IgD-negative memory B cell (primary cell): ENCODE data around the gene FKBP1A. TPM values are rescaled to one million over a fixed set of nuclear protein-coding genes. Genes with fewer than 3 reads are reported as not detected.
"Not testable (repeated sequence)": the region's sequence is repeated elsewhere in the genome, so short reads cannot be mapped to it uniquely, and the experiment has no call there.

Experiments
- H3K27ac Mint-ChIP-seq, 3 donors: one replicate each; pipeline ENCODE4 v1.8.0; 2020 to 2022; ENCODE audit warnings: mild to moderate bottlenecking in 3 of 3, mixed read lengths in 3 of 3, moderate library complexity in 1 of 3
- H3K27me3 Mint-ChIP-seq: one replicate; pipeline ENCODE4 v1.8.0; 2021; ENCODE audit warnings: mixed read lengths
- H3K36me3 Mint-ChIP-seq: one replicate; pipeline ENCODE4 v1.8.0; 2020; ENCODE audit warnings: mild to moderate bottlenecking, mixed read lengths
- H3K4me1 Mint-ChIP-seq, 3 donors: one replicate each; pipeline ENCODE4 v1.8.0; 2020 to 2022; ENCODE audit warnings: mixed read lengths in 3 of 3, mild to moderate bottlenecking in 1 of 3
- H3K4me3 Mint-ChIP-seq, 4 donors: one replicate each; pipeline ENCODE4 v1.8.0; 2020 to 2022; ENCODE audit warnings: mild to moderate bottlenecking in 4 of 4, mixed read lengths in 4 of 4, moderate library complexity in 3 of 4
- H3K9me3 Mint-ChIP-seq, 3 donors: one replicate each; pipeline ENCODE4 v1.8.0; 2020 to 2021; ENCODE audit warnings: mixed read lengths in 3 of 3, mild to moderate bottlenecking in 1 of 3
- polyA plus RNA-seq: library from polyadenylated mRNA; unstranded; fragments of 300-500 nt; fragmentation: Illumina TruSeq; gene quantifications from one replicate; pipeline ENCODE4 v1.2.3, GENCODE V29; 2021

The FKBP1A gene
- polyA plus RNA-seq, 1 donor from 2014 or later = 36.1 TPM

DNA sequence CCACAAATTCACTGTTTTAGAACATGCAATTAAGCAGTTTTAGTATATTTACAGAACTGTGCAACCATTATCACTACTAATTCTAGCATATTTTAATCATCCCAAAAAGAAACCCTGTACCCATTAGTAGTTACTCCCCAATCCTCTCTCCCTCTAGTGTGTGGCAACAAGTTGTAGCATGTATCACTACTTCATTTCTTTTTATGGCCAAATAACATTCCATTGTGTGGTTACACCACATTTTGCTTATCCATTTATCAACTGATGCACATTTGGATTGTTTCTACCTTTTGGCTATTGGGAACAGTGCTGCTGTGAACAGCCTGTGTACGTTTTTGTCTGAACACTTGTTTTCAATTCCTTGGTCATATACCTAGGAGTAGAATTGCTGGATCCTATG is 31.5 kb upstream of the FKBP1A start:
- Mint-ChIP-seq H3K36me3 (peaks cover 4% of the 10 kb centered on the region), H3K27ac (no peak overlapping the region), H3K9me3 (peaks cover 6 to 13% (median 7%) of the 10 kb centered on the region in 3 donors), H3K27me3 (peaks cover 2% of the 10 kb centered on the region), H3K4me3 (no peak overlapping the region), H3K4me1 (peaks cover 0 to 3% (median 2%) of the 10 kb centered on the region in 3 donors)

DNA sequence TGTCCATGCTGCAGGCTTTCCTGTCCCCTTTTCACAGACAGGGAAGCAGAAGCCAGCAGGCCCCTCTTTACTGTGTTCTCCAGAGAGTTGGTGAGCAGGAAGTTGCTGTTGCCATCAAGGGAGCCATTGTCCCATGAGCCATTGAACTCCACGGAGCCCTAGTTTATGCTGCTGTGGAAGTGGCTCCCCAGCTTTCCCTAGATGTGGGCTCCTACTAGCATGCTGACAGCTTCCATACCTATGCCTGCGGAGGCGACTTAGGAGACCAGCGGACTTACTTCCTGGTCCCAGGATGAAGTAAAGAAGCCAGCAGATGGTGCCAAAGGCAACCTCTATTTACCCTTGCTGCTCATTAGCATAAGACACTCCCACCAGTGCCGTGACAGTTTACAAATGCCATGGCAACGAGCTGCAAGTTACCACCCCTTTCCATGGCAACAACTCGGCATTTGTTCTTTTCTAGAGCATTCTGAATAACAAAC is 30.8 kb upstream of the FKBP1A start:
- peaks cover 0 to 5% (median 3%) of the 10 kb centered on the region in 3 donors for H3K4me1 Mint-ChIP-seq
- no peak overlapping the region for H3K4me3 Mint-ChIP-seq
- no peak overlapping the region for H3K27ac Mint-ChIP-seq
- H3K36me3 Mint-ChIP-seq = peaks cover 2% of the 10 kb centered on the region
- no peaks in the 10 kb centered on the region for H3K27me3 Mint-ChIP-seq
- peaks cover 7 to 16% (median 10%) of the 10 kb centered on the region in 3 donors for H3K9me3 Mint-ChIP-seq

DNA sequence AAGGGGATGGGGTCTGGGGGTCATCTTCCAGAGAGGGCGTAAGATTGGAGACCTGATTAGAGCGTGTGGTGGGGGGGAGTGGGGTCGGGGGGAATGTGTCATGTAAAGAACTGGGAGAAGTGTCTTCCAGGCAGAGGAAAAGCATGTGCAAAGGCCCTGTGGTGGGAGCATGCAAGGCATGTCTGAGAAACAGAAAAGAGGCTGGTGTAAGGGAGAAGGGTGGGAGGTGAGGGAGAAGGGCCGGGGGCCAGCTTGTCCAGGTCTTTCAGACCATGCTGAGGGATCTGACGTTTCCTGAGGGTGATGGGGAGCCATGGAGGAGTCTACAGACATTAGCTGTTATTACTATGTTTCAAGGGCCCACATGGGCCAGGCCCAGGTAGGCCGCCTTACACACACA is 30.4 kb upstream of the FKBP1A start:
- Mint-ChIP-seq H3K27me3 (no peaks in the 10 kb centered on the region), H3K27ac (no peak overlapping the region), H3K4me1 (peaks cover 0 to 5% (median 3%) of the 10 kb centered on the region in 3 donors), H3K4me3 (no peak overlapping the region), H3K9me3 (peaks cover 7 to 16% (median 10%) of the 10 kb centered on the region in 3 donors), H3K36me3 (peaks cover 2% of the 10 kb centered on the region)

DNA sequence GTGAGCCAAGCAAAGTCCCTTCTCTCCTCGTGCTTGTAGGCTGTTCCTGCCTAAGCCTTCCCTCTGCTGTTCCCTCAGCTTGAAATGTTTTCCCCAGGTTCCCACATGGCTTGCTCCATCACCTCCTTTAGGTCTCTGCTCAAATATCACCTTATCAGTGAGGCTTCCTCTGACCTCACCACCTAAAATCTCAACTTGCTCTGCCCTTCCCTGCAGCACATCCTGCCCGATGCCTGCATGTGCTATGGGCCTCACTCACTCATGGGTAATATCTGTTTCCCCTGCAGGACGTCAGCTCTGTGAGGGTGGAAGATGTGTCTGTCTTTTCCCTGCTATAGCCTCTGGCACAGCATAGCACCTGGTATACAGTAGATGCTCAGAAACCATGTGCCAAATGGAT is 29.9 kb upstream of the FKBP1A start:
- Mint-ChIP-seq H3K9me3 (peaks cover 7 to 16% (median 10%) of the 10 kb centered on the region in 3 donors), H3K27ac (no peak overlapping the region), H3K36me3 (peaks cover 2% of the 10 kb centered on the region), H3K27me3 (no peaks in the 10 kb centered on the region), H3K4me3 (no peak overlapping the region), H3K4me1 (peaks cover 0 to 5% (median 3%) of the 10 kb centered on the region in 3 donors)

DNA sequence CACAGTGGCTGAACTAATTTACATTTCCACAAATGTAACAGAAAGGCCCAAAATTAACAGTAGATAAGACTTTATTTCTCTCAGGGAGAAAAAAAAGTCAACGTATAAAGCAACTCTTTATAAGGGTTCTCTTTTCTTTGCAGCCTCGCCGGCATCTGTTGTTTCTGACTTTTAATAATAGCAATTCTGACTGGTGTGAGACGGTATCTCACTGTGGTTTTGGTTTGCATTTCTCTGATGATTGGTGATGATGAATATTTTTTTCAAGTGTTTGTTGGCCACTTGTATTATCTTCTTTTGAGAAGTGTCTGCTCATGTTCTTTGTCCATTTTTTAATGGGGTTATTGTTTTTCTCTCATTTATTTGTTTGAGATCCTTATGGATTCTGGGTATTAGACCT is 27.2 kb upstream of the FKBP1A start:
- Mint-ChIP-seq H3K9me3 (peaks cover 7 to 16% (median 10%) of the 10 kb centered on the region in 3 donors), H3K27ac (no peak overlapping the region), H3K4me1 (peaks cover 0 to 2% (median 2%) of the 10 kb centered on the region in 3 donors), H3K27me3 (no peaks in the 10 kb centered on the region), H3K4me3 (no peak overlapping the region), H3K36me3 (no peaks in the 10 kb centered on the region)

DNA sequence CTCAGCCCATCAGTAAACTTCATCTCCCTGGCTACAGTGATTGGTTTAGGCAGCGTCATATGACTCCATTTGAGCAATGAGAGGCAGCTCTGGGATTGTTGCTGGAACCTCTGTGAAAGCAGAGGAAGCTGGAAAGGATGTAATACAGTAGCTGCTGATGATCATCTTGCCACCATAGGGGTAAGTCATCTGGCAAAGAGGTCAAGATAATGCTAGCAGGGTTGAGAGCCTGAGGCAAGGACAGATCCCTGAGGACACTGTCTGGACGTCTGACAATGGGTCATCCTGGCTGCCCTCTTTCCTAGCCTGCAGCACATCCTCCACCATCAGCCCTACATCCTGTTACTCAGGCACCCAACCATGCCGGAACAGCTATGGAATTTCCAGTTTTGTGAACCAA is 25.5 kb upstream of the FKBP1A start:
- H3K9me3 Mint-ChIP-seq = peaks cover 7 to 16% (median 10%) of the 10 kb centered on the region in 3 donors
- peaks cover 0 to 2% (median 0%) of the 10 kb centered on the region in 3 donors for H3K4me1 Mint-ChIP-seq
- H3K36me3 Mint-ChIP-seq = no peaks in the 10 kb centered on the region
- no peak overlapping the region for H3K27ac Mint-ChIP-seq
- no peaks in the 10 kb centered on the region for H3K27me3 Mint-ChIP-seq
- H3K4me3 Mint-ChIP-seq = no peak overlapping the region

DNA sequence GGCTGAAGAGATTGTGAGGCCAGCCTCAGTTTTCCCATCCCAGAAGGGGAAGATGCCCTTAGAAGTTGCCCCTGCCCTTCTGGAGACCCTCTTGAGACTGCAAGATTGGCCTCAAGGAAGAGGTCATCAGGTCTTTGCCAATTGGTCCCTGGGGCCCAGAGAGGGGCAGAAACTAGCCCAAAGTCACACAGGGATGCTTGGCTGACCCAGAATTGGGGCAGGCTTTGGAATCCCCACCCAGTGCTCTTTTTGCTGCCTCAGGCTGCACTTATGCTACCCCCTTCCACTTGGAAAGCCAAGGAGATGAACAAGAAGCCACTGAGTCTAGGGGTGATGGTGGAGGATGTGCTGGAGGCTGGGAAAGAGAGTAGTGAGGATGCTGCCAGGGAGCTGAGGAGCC is 24.9 kb upstream of the FKBP1A start:
- Mint-ChIP-seq H3K4me3 (no peak overlapping the region), H3K27me3 (no peaks in the 10 kb centered on the region), H3K27ac (peak overlapping the region in 1 of 3 donors; percentile 33), H3K4me1 (peaks cover 0 to 2% (median 0%) of the 10 kb centered on the region in 3 donors), H3K9me3 (peaks cover 7 to 16% (median 10%) of the 10 kb centered on the region in 3 donors), H3K36me3 (no peaks in the 10 kb centered on the region)

DNA sequence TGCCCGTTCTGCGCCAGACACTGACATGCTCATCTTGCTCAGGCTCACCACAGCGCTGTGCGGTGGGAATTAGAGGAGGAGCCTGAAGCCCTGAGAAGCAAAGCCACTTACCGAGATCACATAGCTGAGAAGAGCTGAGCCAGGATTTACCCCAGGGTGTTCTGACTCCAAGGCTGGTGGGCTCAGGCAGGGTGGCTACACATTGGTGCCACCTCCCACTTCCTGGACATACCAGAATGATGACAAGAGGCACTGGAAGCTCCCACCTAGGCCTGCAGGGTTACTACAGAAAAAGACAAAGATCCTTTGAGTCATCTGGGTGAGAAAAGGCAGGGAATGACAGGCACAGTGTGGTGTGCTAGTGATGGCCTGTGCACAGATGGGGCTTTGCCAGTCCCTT is 24.4 kb upstream of the FKBP1A start:
- no peak overlapping the region for H3K27ac Mint-ChIP-seq
- H3K27me3 Mint-ChIP-seq = no peaks in the 10 kb centered on the region

DNA sequence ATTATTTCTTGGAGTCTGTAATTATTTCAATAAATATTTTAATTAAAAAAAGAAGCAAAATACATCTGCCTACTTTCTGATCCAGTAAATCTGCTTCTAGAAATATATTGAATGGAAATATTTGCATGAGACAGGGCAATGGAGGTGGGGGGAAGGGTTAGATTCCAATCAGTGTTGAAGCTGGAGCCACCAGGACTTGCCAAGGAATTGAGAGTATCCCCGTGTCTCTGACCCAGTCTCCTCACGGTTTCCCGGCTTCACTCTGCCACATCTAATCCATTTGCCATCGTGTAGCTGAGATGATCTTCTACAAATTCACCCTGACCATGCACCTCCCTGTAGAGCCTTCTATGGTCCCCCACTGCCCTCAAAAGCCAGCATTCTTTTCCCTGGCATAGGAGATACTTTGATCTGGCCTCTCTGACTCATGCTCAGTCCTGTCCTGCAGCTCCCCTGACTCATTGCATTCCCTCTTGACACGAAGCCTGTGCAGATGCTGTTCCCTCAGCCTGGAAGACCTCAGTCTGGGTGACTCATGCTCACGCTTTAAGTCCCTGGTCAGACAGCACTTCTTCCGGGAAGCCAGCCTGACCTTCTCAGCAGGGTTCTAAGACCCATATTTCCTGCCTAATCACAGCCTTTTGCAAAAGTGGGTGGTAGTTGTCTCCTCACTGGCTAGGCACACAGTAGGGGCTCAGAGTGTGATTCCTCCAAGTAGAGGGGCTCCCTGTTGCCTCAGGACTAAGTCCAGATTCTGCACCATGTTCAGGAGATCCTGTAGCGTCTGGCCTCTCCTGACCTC is 23.0 kb upstream of the FKBP1A start:
- Mint-ChIP-seq H3K27me3 (no peaks in the 10 kb centered on the region), H3K27ac (no peak overlapping the region), H3K36me3 (no peaks in the 10 kb centered on the region)

More for the DNA sequence above, 24.4 kb upstream of the FKBP1A start:
- Mint-ChIP-seq H3K36me3 (no peaks in the 10 kb centered on the region), H3K4me1 (peaks cover 0 to 2% (median 0%) of the 10 kb centered on the region in 3 donors), H3K9me3 (peaks cover 7 to 16% (median 10%) of the 10 kb centered on the region in 3 donors), H3K4me3 (no peak overlapping the region)

DNA sequence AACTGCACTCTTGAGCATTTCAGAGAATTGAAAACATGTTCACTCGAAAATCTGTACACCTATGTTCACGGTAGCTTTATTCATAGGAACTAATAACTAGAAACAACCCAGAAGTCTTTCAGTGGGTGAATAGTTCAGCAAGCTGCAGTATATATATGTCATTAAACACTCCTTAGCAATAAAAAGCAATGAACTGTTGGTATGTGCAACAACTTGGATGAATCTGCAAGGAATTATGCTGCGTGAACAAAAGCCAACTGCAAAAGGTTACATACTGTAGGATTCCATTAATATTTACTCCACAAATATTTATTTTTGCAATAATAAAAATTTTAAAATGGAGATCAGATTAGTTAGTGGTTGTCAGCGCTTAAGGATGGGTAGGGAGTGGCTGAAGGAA is 22.1 kb upstream of the FKBP1A start:
- no peak overlapping the region for H3K4me3 Mint-ChIP-seq
- no peaks in the 10 kb centered on the region for H3K36me3 Mint-ChIP-seq
- no peak overlapping the region for H3K27ac Mint-ChIP-seq
- peaks cover 0 to 4% (median 0%) of the 10 kb centered on the region in 3 donors for H3K4me1 Mint-ChIP-seq
- H3K27me3 Mint-ChIP-seq = peaks cover 2% of the 10 kb centered on the region
- H3K9me3 Mint-ChIP-seq = peaks cover 3 to 7% (median 5%) of the 10 kb centered on the region in 3 donors

More for the DNA sequence above, 23.0 kb upstream of the FKBP1A start:
- Mint-ChIP-seq H3K4me1 (peaks cover 0 to 2% (median 0%) of the 10 kb centered on the region in 3 donors), H3K9me3 (peaks cover 6 to 11% (median 6%) of the 10 kb centered on the region in 3 donors), H3K4me3 (no peak overlapping the region)

DNA sequence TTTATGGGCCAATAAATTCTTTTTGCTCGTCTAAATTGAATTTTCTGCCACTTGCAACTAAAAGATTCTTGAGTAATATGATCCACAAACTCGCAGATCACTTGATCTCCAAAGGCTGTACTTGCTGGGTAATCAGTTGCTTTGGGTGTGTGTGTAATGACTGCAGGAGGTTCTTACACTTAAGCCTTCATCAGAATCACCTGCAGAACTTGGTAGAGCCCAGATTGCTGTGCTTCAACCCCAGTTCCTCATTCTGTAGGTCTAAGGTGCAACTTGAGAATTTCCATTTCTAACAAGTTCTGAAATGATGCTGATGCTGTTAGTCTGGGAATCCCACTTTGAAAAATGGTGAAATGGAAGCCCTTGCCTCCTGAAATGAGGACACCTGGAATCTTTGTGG is 12.9 kb upstream of the FKBP1A start:
- Mint-ChIP-seq H3K9me3 (peaks cover 0 to 5% (median 0%) of the 10 kb centered on the region in 3 donors), H3K27me3 (peaks cover 18% of the 10 kb centered on the region), H3K4me3 (no peak overlapping the region), H3K4me1 (peaks cover 0 to 4% (median 2%) of the 10 kb centered on the region in 3 donors), H3K27ac (no peak overlapping the region), H3K36me3 (no peaks in the 10 kb centered on the region)

DNA sequence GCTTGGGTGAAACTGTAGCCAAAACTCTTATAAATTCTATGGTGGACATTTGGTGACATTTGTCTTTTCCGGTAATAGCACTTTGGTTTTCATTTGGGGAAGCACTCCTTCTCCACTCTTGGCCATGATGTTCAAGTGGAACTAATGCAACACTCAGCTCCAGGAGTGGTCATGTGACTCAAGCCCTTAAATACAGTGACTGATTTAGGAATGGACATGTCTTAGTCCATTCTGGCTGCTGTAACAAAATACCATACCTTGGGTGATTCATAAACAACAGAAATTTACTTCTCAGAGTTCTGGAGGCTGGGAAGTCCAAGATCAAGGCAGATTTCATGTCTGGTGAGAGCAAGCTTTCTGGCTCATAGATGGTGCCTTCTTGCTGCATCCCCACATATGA is 10.8 kb upstream of the FKBP1A start:
- Mint-ChIP-seq H3K4me3 (no peak overlapping the region), H3K27ac (no peak overlapping the region), H3K27me3 (peaks cover 16% of the 10 kb centered on the region), H3K9me3 (peaks cover 0 to 2% (median 0%) of the 10 kb centered on the region in 3 donors), H3K4me1 (peaks cover 5 to 8% (median 7%) of the 10 kb centered on the region in 3 donors), H3K36me3 (no peaks in the 10 kb centered on the region)

DNA sequence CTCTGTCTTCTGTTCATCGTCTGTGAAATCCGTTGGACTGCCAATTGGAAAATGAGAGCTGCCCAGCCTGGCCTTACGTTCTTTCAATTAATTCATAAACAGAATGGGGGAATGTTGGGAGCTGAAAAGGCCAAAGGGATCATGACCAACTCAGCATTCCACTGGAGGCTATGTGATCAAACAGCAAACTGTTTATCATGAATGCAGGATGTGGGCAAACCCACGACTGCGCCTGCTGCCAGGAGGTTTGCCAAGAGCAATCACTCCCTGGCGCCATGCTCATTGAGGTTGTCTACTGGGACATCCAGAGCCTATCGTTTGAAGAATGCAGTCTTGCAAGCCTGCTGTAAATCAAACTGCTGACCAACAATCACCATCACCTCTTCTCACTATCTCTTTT is 9.3 kb upstream of the FKBP1A start:
- Mint-ChIP-seq H3K27ac (no peak overlapping the region), H3K36me3 (no peaks in the 10 kb centered on the region), H3K4me3 (peak overlapping the region in 1 of 4 donors; percentile 85), H3K9me3 (peaks cover 0 to 2% (median 0%) of the 10 kb centered on the region in 3 donors), H3K4me1 (peaks cover 14 to 20% (median 16%) of the 10 kb centered on the region in 3 donors), H3K27me3 (peaks cover 16% of the 10 kb centered on the region)

DNA sequence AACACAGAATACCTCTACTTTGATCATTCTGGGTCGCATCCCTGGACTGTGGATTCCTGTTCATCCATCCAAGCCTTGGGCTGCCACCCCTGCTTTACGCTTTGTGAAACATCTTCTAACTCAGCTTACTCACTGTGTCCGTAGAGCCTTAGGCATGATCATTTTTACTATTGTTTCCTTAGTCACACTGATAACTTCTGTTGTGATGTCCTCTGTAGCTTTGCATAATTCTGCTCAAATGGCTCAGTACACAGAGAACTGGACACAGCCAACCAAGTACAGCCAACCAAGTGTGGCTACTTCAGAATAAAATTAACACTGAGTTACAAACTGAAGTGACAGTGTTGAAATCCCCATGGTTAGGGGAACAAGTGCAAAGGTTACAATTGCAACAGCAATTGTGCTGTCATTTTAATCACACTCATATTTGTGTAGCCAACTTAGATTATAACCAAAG is 8.6 kb upstream of the FKBP1A start:
- H3K4me3 Mint-ChIP-seq = no peak overlapping the region
- peaks cover 2% of the 10 kb centered on the region for H3K36me3 Mint-ChIP-seq
- no peak overlapping the region for H3K27ac Mint-ChIP-seq
- H3K9me3 Mint-ChIP-seq = peaks cover 0 to 2% (median 0%) of the 10 kb centered on the region in 3 donors
- peaks cover 16 to 23% (median 16%) of the 10 kb centered on the region in 3 donors for H3K4me1 Mint-ChIP-seq
- H3K27me3 Mint-ChIP-seq = peaks cover 16% of the 10 kb centered on the region

DNA sequence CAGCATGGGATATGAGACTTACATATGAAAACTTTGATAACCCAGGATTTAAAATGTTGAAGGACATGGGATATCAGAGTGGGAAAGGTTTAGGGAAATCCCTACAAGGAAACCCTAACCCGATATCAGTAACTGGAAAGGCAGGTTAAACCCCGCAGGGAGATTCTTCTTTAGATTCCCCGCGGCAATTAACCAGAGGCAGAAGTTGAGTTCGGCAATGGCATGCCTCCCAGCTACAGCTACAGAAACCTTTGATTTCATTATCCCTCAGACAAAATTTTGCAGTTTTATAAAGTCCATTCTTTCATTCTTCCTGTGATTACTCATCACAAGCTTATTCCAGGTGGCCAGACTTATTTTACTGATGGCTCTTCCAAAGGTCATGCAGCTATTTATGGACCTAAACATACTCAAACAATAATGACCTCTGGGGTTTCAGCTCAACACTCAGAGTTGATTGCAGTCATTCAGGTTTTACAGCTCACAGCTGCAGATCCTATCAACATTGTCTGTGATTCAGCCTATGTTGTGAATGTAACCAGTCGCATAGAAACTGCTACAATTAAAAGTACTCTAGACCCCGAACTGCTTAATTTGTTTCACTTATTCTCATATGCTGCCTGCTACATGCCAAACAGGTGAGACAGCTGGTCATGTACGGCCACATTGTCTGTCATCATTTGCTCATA is 7.0 kb upstream of the FKBP1A start:
- not testable (repeated sequence) for H3K27me3 Mint-ChIP-seq, H3K4me3 Mint-ChIP-seq, H3K36me3 Mint-ChIP-seq, H3K9me3 Mint-ChIP-seq, H3K27ac Mint-ChIP-seq
- H3K4me1 Mint-ChIP-seq = peaks cover 23 to 34% (median 26%) of the 10 kb centered on the region in 3 donors
